SW 1271 (cell line): ENCODE results near the gene GDAP1L1.

Experiments used
- DNase-seq, 2 experiments: peaks; one replicate each; lab custom pipeline; 2025; lab: John Stamatoyannopoulos, UW

The GDAP1L1 gene

GRCh38 chr20:44247131-44247571 lies at the start of gene GDAP1L1:
GDAP1L1 (plus strand) TSS chr20:44247308; CDS start chr20:44247335, 27 bp downstream.
- no peak for DNase-seq

- DNase-seq: no peak
Observed at GRCh38 chr20:44198872-44199271, 48.2 kb upstream of the GDAP1L1 start.

GRCh38 chr20:44199877-44200276 lies 47.2 kb upstream of the GDAP1L1 start:
- no peak for DNase-seq

- no peak for DNase-seq
Observed at GRCh38 chr20:44200371-44200770, 46.7 kb upstream of the GDAP1L1 start.

- no peak for DNase-seq
Observed at GRCh38 chr20:44200983-44201382, 46.1 kb upstream of the GDAP1L1 start.

GRCh38 chr20:44203161-44203560 lies 43.9 kb upstream of the GDAP1L1 start:
- no peak for DNase-seq

- peak; percentile 77 to 95 for DNase-seq
Observed at GRCh38 chr20:44204156-44204831, 42.8 kb upstream of the GDAP1L1 start.

- DNase-seq: no peak
Observed at GRCh38 chr20:44204832-44205215, 42.3 kb upstream of the GDAP1L1 start.

- DNase-seq: no peak
Observed at GRCh38 chr20:44206132-44206531, 41.0 kb upstream of the GDAP1L1 start.

GRCh38 chr20:44207126-44207723 lies 39.9 kb upstream of the GDAP1L1 start:
- DNase-seq: no peak

GRCh38 chr20:44208165-44208564 lies 38.9 kb upstream of the GDAP1L1 start:
- DNase-seq: peak in 1 of 2 experiments; percentile 14

GRCh38 chr20:44208770-44209169 lies 38.3 kb upstream of the GDAP1L1 start:
- peak in 1 of 2 experiments; percentile 32 for DNase-seq

- DNase-seq: peak in 1 of 2 experiments; percentile 34
Observed at GRCh38 chr20:44209686-44210405, 37.3 kb upstream of the GDAP1L1 start.

- DNase-seq: peak; percentile 94 to 99
Observed at GRCh38 chr20:44210406-44211176, 36.5 kb upstream of the GDAP1L1 start, which contains the start of gene OSER1. OSER1 (minus strand) TSS chr20:44210771; CDS start chr20:44206957, 3,814 bp downstream.

GRCh38 chr20:44211177-44212039 lies 35.7 kb upstream of the GDAP1L1 start:
- DNase-seq: peak in 1 of 2 experiments; percentile 51

- no peak for DNase-seq
Observed at GRCh38 chr20:44212792-44213191, 34.3 kb upstream of the GDAP1L1 start.

GRCh38 chr20:44215125-44215524 lies 32.0 kb upstream of the GDAP1L1 start:
- peak in 1 of 2 experiments; percentile 60 for DNase-seq

- peak in 1 of 2 experiments; percentile 47 for DNase-seq
Observed at GRCh38 chr20:44217342-44218092, 29.6 kb upstream of the GDAP1L1 start.

- no peak for DNase-seq
Observed at GRCh38 chr20:44218446-44218845, 28.7 kb upstream of the GDAP1L1 start.

- no peak for DNase-seq
Observed at GRCh38 chr20:44219170-44219730, 27.9 kb upstream of the GDAP1L1 start.
